ENCODE results near the gene RNF114.
"Not testable (repeated sequence)": the region's sequence is repeated elsewhere in the genome, so short reads cannot be mapped to it uniquely, and the experiment has no call there.

The RNF114 gene

GRCh38 chr20:49956689-49957088, 20.5 kb downstream of the RNF114 start:
- no peak overlapping the region for H3K9ac ChIP-seq (ENCODE audit: low read depth, low read length)
- H3K36me3 ChIP-seq (ENCODE audit: insufficient read depth, low read depth, low read length), result peaks cover 44% of the 10 kb centered on the region
- no peaks in the 10 kb centered on the region for H3K4me1 ChIP-seq (ENCODE audit: insufficient read depth, low read length)
- H3K9me3 ChIP-seq (ENCODE audit: insufficient read depth, low read depth, low read length), result no peaks in the 10 kb centered on the region
- H3K27me3 ChIP-seq (ENCODE audit: insufficient read depth, low read length), result no peaks in the 10 kb centered on the region
- no peak overlapping the region for H3K4me3 ChIP-seq (ENCODE audit: low read length)
- H3K27ac ChIP-seq (ENCODE audit: low read length), result no peak overlapping the region

GRCh38 chr20:49957089-49957938, 21.1 kb downstream of the RNF114 start:
- H3K4me3 ChIP-seq (ENCODE audit: low read length); H3K27me3 ChIP-seq (ENCODE audit: insufficient read depth, low read length); H3K27ac ChIP-seq (ENCODE audit: low read length); H3K9me3 ChIP-seq (ENCODE audit: insufficient read depth, low read depth, low read length); H3K4me1 ChIP-seq (ENCODE audit: insufficient read depth, low read length); H3K9ac ChIP-seq (ENCODE audit: low read depth, low read length): not testable (repeated sequence)
- peaks cover 38% of the 10 kb centered on the region for H3K36me3 ChIP-seq (ENCODE audit: insufficient read depth, low read depth, low read length)

GRCh38 chr20:49961413-49961812, 25.2 kb downstream of the RNF114 start:
- Histone ChIP-seq H3K4me1 (ENCODE audit: insufficient read depth, low read length) (no peaks in the 10 kb centered on the region), H3K9me3 (ENCODE audit: insufficient read depth, low read depth, low read length) (no peaks in the 10 kb centered on the region), H3K36me3 (ENCODE audit: insufficient read depth, low read depth, low read length) (peaks cover 5% of the 10 kb centered on the region; the same call in 1 of the 2 replicates), H3K27ac (ENCODE audit: low read length) (no peak overlapping the region), H3K27me3 (ENCODE audit: insufficient read depth, low read length) (no peaks in the 10 kb centered on the region), H3K4me3 (ENCODE audit: low read length) (no peak overlapping the region), H3K9ac (ENCODE audit: low read depth, low read length) (no peak overlapping the region)

GRCh38 chr20:49964964-49965780, 29.0 kb downstream of the RNF114 start:
- Histone ChIP-seq H3K36me3 (ENCODE audit: insufficient read depth, low read depth, low read length) (no peaks in the 10 kb centered on the region), H3K27ac (ENCODE audit: low read length) (no peak overlapping the region), H3K27me3 (ENCODE audit: insufficient read depth, low read length) (no peaks in the 10 kb centered on the region), H3K9me3 (ENCODE audit: insufficient read depth, low read depth, low read length) (no peaks in the 10 kb centered on the region), H3K4me3 (ENCODE audit: low read length) (no peak overlapping the region), H3K4me1 (ENCODE audit: insufficient read depth, low read length) (no peaks in the 10 kb centered on the region), H3K9ac (ENCODE audit: low read depth, low read length) (no peak overlapping the region)

- H3K4me3 ChIP-seq (ENCODE audit: low read length), result no peak overlapping the region
- no peak overlapping the region for H3K9ac ChIP-seq (ENCODE audit: low read depth, low read length)
- H3K36me3 ChIP-seq (ENCODE audit: insufficient read depth, low read depth, low read length), result no peaks in the 10 kb centered on the region
- no peaks in the 10 kb centered on the region for H3K9me3 ChIP-seq (ENCODE audit: insufficient read depth, low read depth, low read length)
- no peaks in the 10 kb centered on the region for H3K4me1 ChIP-seq (ENCODE audit: insufficient read depth, low read length)
- no peaks in the 10 kb centered on the region for H3K27me3 ChIP-seq (ENCODE audit: insufficient read depth, low read length)
- no peak overlapping the region for H3K27ac ChIP-seq (ENCODE audit: low read length)
Measured at GRCh38 chr20:49965781-49966305, 29.6 kb downstream of the RNF114 start.

- Histone ChIP-seq H3K9me3 (ENCODE audit: insufficient read depth, low read depth, low read length) (no peaks in the 10 kb centered on the region), H3K4me1 (ENCODE audit: insufficient read depth, low read length) (no peaks in the 10 kb centered on the region), H3K27ac (ENCODE audit: low read length) (no peak overlapping the region), H3K27me3 (ENCODE audit: insufficient read depth, low read length) (no peaks in the 10 kb centered on the region), H3K36me3 (ENCODE audit: insufficient read depth, low read depth, low read length) (no peaks in the 10 kb centered on the region), H3K9ac (ENCODE audit: low read depth, low read length) (no peak overlapping the region), H3K4me3 (ENCODE audit: low read length) (no peak overlapping the region)
Measured at GRCh38 chr20:49966861-49967260, 30.7 kb downstream of the RNF114 start.

GRCh38 chr20:49969234-49969633, 33.0 kb downstream of the RNF114 start:
- Histone ChIP-seq H3K27ac (ENCODE audit: low read length) (no peak overlapping the region), H3K4me3 (ENCODE audit: low read length) (no peak overlapping the region), H3K9ac (ENCODE audit: low read depth, low read length) (no peak overlapping the region), H3K27me3 (ENCODE audit: insufficient read depth, low read length) (no peaks in the 10 kb centered on the region), H3K36me3 (ENCODE audit: insufficient read depth, low read depth, low read length) (no peaks in the 10 kb centered on the region), H3K4me1 (ENCODE audit: insufficient read depth, low read length) (no peaks in the 10 kb centered on the region), H3K9me3 (ENCODE audit: insufficient read depth, low read depth, low read length) (no peaks in the 10 kb centered on the region)

- Histone ChIP-seq H3K36me3 (ENCODE audit: insufficient read depth, low read depth, low read length) (no peaks in the 10 kb centered on the region), H3K27me3 (ENCODE audit: insufficient read depth, low read length) (no peaks in the 10 kb centered on the region), H3K4me1 (ENCODE audit: insufficient read depth, low read length) (no peaks in the 10 kb centered on the region), H3K4me3 (ENCODE audit: low read length) (no peak overlapping the region), H3K9ac (ENCODE audit: low read depth, low read length) (no peak overlapping the region), H3K27ac (ENCODE audit: low read length) (no peak overlapping the region), H3K9me3 (ENCODE audit: insufficient read depth, low read depth, low read length) (no peaks in the 10 kb centered on the region)
Measured at GRCh38 chr20:49969946-49970345, 33.7 kb downstream of the RNF114 start.

GRCh38 chr20:49970498-49970897, 34.3 kb downstream of the RNF114 start:
- H3K27me3 ChIP-seq (ENCODE audit: insufficient read depth, low read length), result no peaks in the 10 kb centered on the region
- H3K36me3 ChIP-seq (ENCODE audit: insufficient read depth, low read depth, low read length), result no peaks in the 10 kb centered on the region
- no peaks in the 10 kb centered on the region for H3K9me3 ChIP-seq (ENCODE audit: insufficient read depth, low read depth, low read length)
- no peak overlapping the region for H3K9ac ChIP-seq (ENCODE audit: low read depth, low read length)
- no peak overlapping the region for H3K4me3 ChIP-seq (ENCODE audit: low read length)
- H3K27ac ChIP-seq (ENCODE audit: low read length), result no peak overlapping the region
- no peaks in the 10 kb centered on the region for H3K4me1 ChIP-seq (ENCODE audit: insufficient read depth, low read length)

GRCh38 chr20:49973981-49974380, 37.8 kb downstream of the RNF114 start:
- Histone ChIP-seq H3K4me1 (ENCODE audit: insufficient read depth, low read length) (no peaks in the 10 kb centered on the region), H3K9ac (ENCODE audit: low read depth, low read length) (no peak overlapping the region), H3K9me3 (ENCODE audit: insufficient read depth, low read depth, low read length) (no peaks in the 10 kb centered on the region), H3K27me3 (ENCODE audit: insufficient read depth, low read length) (no peaks in the 10 kb centered on the region), H3K36me3 (ENCODE audit: insufficient read depth, low read depth, low read length) (no peaks in the 10 kb centered on the region), H3K4me3 (ENCODE audit: low read length) (no peak overlapping the region), H3K27ac (ENCODE audit: low read length) (no peak overlapping the region)

GRCh38 chr20:49976542-49976941, 40.3 kb downstream of the RNF114 start:
- Histone ChIP-seq H3K27ac (ENCODE audit: low read length) (no peak overlapping the region), H3K36me3 (ENCODE audit: insufficient read depth, low read depth, low read length) (no peaks in the 10 kb centered on the region), H3K27me3 (ENCODE audit: insufficient read depth, low read length) (peaks cover 21% of the 10 kb centered on the region), H3K4me1 (ENCODE audit: insufficient read depth, low read length) (peaks cover 14% of the 10 kb centered on the region; the same call in 1 of the 2 replicates), H3K9me3 (ENCODE audit: insufficient read depth, low read depth, low read length) (no peaks in the 10 kb centered on the region), H3K9ac (ENCODE audit: low read depth, low read length) (no peak overlapping the region), H3K4me3 (ENCODE audit: low read length) (no peak overlapping the region)

All from iPS-20b (cell line).